GM19452 (cell line): ENCODE measurements around the gene LIPC.

ENCODE experiments used
- ATAC-seq: cut with Tn5 transposase; IDR thresholded peaks from one replicate; pipeline ENCODE4 v1.9.1; 2021; ENCODE audit not compliant: unreplicated experiment

The LIPC gene

GRCh38 chr15:58512522-58512921 lies 80.7 kb downstream of the LIPC start:
- no peak for ATAC-seq

GRCh38 chr15:58513008-58513407 lies 81.2 kb downstream of the LIPC start:
- ATAC-seq, result no peak

GRCh38 chr15:58513726-58514336 lies 82.0 kb downstream of the LIPC start:
- ATAC-seq, result no peak

GRCh38 chr15:58515807-58516206 lies 84.0 kb downstream of the LIPC start:
- ATAC-seq, result no peak

GRCh38 chr15:58517252-58517681 lies 85.5 kb downstream of the LIPC start:
- no peak for ATAC-seq

- peak; percentile 73 for ATAC-seq
Observed at GRCh38 chr15:58517682-58518525, 86.1 kb downstream of the LIPC start.

GRCh38 chr15:58518626-58519025 lies 86.8 kb downstream of the LIPC start:
- no peak for ATAC-seq

GRCh38 chr15:58519516-58519915 lies 87.7 kb downstream of the LIPC start:
- ATAC-seq, result no peak

GRCh38 chr15:58520464-58520863 lies 88.7 kb downstream of the LIPC start:
- no peak for ATAC-seq

GRCh38 chr15:58520936-58521292 lies 89.1 kb downstream of the LIPC start:
- no peak for ATAC-seq

- no peak for ATAC-seq
Observed at GRCh38 chr15:58521293-58521991, 89.7 kb downstream of the LIPC start.

GRCh38 chr15:58522391-58522790 lies 90.6 kb downstream of the LIPC start:
- ATAC-seq, result no peak

GRCh38 chr15:58522865-58523264 lies 91.1 kb downstream of the LIPC start:
- no peak for ATAC-seq

GRCh38 chr15:58523634-58524033 lies 91.8 kb downstream of the LIPC start:
- no peak for ATAC-seq

- no peak for ATAC-seq
Observed at GRCh38 chr15:58524247-58524646, 92.5 kb downstream of the LIPC start.

- ATAC-seq, result no peak
Observed at GRCh38 chr15:58525991-58526421, 94.2 kb downstream of the LIPC start.

GRCh38 chr15:58526647-58527192 lies 94.9 kb downstream of the LIPC start:
- no peak for ATAC-seq

GRCh38 chr15:58527573-58528187 lies 95.9 kb downstream of the LIPC start:
- no peak for ATAC-seq

- ATAC-seq, result no peak
Observed at GRCh38 chr15:58528188-58528870, 96.5 kb downstream of the LIPC start.

- no peak for ATAC-seq
Observed at GRCh38 chr15:58529041-58529440, 97.2 kb downstream of the LIPC start.
